Breast epithelium (tissue), 4 donors: ENCODE data around the gene PLCB3. TPM values are rescaled to one million over a fixed set of nuclear protein-coding genes. Genes with fewer than 3 reads are reported as not detected.
A peak's percentile ranks its signal among the peaks of the same experiment; 100 is the strongest.

Experiments
- DNase-seq, 2 donors: peaks; one replicate each; pipeline ENCODE4 v3.0.0-alpha.2; 2019; ENCODE audit warnings: low spot score in 2 of 2
- H3K27ac ChIP-seq, 2 donors: fragments of 200-600 bp; sonication (generic) in 1 of 2; one replicate each; pipeline ENCODE4 v1.5.1; 2016 to 2019; ENCODE audit warnings: mild to moderate bottlenecking in 1 of 2
- H3K27me3 ChIP-seq, 2 donors: fragments of 200-600 bp; sonication (generic) in 1 of 2; one replicate each; pipeline versions ENCODE4 v1.5.1 to v1.6.0; 2017 to 2019; ENCODE audit warnings: control low read depth in 1 of 2, mild to moderate bottlenecking in 1 of 2
- H3K36me3 ChIP-seq: fragments of 200-600 bp; one replicate; pipeline ENCODE4 v1.5.1; 2019
- H3K4me1 ChIP-seq, 2 donors: fragments of 200-600 bp; sonication (generic); one replicate each; pipeline ENCODE4 v1.5.1; 2016 to 2019; ENCODE audit warnings: control low read depth in 1 of 2
- H3K4me3 ChIP-seq, 3 donors: fragments of 200-600 bp; sonication (generic); 1 replicate in 2 of 3; 2 replicates in 1 of 3; pipeline ENCODE4 v1.5.1; 2016 to 2019; ENCODE audit warnings: mild to moderate bottlenecking in 3 of 3, moderate library complexity in 2 of 3
- H3K9me3 ChIP-seq, 2 donors: fragments of 200-600 bp; sonication (generic) in 1 of 2; one replicate each; pipeline ENCODE4 v1.5.1; 2016 to 2019; ENCODE audit warnings: control low read depth in 1 of 2
- POLR2A ChIP-seq: fragments of 450-650 bp; IDR thresholded peaks from one replicate; pipeline ENCODE4 v1.6.1; 2016; ENCODE audit warnings: antibody characterized with exemption, mild to moderate bottlenecking, moderate library complexity
- POLR2AphosphoS5 ChIP-seq, 3 donors: sonication (generic); formaldehyde crosslinking; IDR thresholded peaks; one replicate each; pipeline ENCODE4 v1.6.1; 2017; ENCODE audit warnings: antibody characterized with exemption in 3 of 3
- intact Hi-C: fragments of 100-400 bp; cut with DNase I; formaldehyde crosslinking; loops from one replicate; pipeline ENCODE4 v1.15.1; 2023; ENCODE audit warnings: low total_unique reads
- total RNA-seq, 3 donors: library from RNA; depleted of rRNA; stranded (reverse); fragments of >200 nt; gene quantifications; one replicate each; pipeline ENCODE4 v1.1.0, GENCODE V29; 2016
- TF ChIP-seq, protein P1 (sequence below), 3 donors: fragments of 450-650 bp; IDR thresholded peaks; one replicate each; pipeline ENCODE4 v1.5.1; 2016 to 2017; ENCODE audit warnings: antibody characterized with exemption in 3 of 3, mild to moderate bottlenecking in 3 of 3, moderate library complexity in 3 of 3

The PLCB3 gene
- total RNA-seq, 3 donors from 2014 or later = 15.5 to 20.5 (median 19.0) TPM

DNA sequence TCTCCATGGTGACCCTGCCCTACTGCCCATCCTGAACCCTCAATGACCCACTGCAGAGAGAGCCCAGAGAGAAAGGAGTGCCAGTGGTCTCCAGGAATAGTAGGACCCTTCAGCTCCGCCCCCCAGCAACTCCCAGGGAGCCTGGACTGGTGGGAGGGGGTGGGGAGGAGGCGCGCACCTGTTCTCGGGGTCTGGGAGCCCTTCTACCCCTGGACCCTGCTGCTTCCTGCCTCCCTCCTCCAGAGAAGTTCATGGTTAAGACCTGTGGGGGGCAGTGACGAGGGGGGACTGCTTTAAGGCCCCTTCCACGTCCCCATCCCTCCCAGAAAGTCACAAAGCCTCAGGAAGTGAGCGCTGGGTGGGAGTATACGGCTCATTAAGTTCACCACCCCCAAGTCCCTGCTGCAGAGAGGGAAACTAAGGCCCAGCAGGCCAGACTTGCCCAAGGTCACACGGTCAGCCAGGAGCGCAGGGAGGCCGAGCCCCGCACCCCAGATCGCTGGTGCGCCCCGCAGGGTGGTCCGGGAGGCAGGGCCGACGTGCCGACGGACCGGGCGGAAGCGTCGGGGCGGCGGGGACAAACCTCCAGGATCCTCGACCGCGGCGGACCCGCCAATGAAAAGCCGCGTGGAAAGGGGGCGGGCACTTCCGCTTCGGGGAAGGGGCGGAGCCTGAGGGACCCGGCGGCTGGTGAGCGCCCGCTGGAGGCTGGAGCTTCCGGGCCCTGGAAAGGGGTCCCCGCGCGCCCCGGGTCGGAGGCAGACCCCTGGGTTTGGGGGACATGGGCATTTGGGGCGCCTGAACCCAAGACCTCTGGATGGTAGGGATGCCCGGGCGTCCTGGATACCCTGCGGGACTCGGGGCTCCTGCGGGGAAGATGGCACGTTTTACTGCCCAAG is 25.5 kb upstream of the PLCB3 start, which contains the start of the genes NUDT22 and TRPT1:
Gene NUDT22, plus strand, starts transcription at position 667 of the 899 bp plus-strand sequence. CDS start 379 bp downstream, outside the sequence.
Gene TRPT1, minus strand, starts transcription at position 579 of the 899 bp plus-strand sequence. Its CDS starts 326 bp downstream, at position 253.
- Histone ChIP-seq H3K27ac (peak within 1 kb of the TSS; percentile 91 to 95), H3K4me1 (peaks cover 0 to 4% of the 10 kb centered on the region in 2 donors), H3K9me3 (no peaks in the 10 kb centered on the region), H3K27me3 (no peaks in the 10 kb centered on the region), H3K4me3 (peak within 1 kb of the TSS; percentile 53 to 89 (median 87)), H3K36me3 (no peaks in the 10 kb centered on the region)
- peak; percentile 59 to 84 (median 67) for TF ChIP-seq POLR2AphosphoS5 (IDR thresholded peaks at IDR 0.05)
- TF ChIP-seq POLR2A = peak; percentile 88
- TF ChIP-seq, protein P1, sequence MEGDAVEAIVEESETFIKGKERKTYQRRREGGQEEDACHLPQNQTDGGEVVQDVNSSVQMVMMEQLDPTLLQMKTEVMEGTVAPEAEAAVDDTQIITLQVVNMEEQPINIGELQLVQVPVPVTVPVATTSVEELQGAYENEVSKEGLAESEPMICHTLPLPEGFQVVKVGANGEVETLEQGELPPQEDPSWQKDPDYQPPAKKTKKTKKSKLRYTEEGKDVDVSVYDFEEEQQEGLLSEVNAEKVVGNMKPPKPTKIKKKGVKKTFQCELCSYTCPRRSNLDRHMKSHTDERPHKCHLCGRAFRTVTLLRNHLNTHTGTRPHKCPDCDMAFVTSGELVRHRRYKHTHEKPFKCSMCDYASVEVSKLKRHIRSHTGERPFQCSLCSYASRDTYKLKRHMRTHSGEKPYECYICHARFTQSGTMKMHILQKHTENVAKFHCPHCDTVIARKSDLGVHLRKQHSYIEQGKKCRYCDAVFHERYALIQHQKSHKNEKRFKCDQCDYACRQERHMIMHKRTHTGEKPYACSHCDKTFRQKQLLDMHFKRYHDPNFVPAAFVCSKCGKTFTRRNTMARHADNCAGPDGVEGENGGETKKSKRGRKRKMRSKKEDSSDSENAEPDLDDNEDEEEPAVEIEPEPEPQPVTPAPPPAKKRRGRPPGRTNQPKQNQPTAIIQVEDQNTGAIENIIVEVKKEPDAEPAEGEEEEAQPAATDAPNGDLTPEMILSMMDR (IDR thresholded peaks at IDR 0.05) = peak in 1 of 3 donors; percentile 9
- intact Hi-C loops = no loop called here
- peak; percentile 83 to 92 for DNase-seq

DNA sequence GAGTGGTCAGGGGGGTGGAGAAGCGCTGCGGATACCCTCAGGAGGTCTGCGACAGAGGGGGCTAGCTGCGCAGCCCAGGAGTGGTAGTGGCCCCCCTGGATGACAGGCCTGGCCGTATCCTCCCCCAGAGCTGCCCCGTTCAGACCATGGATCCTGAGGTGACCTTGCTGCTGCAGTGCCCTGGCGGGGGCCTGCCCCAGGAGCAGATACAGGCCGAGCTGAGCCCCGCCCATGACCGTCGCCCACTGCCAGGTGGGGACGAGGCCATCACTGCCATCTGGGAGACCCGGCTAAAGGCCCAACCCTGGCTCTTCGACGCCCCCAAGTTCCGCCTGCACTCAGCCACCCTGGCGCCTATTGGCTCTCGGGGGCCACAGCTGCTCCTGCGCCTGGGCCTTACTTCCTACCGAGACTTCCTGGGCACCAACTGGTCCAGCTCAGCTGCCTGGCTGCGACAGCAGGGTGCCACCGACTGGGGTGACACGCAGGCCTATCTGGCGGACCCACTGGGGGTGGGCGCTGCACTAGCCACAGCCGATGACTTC is 24.8 kb upstream of the PLCB3 start:
- Histone ChIP-seq H3K36me3 (no peaks in the 10 kb centered on the region), H3K27me3 (no peaks in the 10 kb centered on the region), H3K4me1 (peaks cover 0 to 4% of the 10 kb centered on the region in 2 donors), H3K9me3 (no peaks in the 10 kb centered on the region), H3K27ac (peak overlapping the region; percentile 91 to 95), H3K4me3 (peak overlapping the region; percentile 53 to 89 (median 87))
- intact Hi-C loops = no loop called here
- TF ChIP-seq POLR2AphosphoS5 (IDR thresholded peaks at IDR 0.05) (no peak), POLR2A (no peak)
- TF ChIP-seq, protein P1 (IDR thresholded peaks at IDR 0.05) = no peak
- no peak for DNase-seq

DNA sequence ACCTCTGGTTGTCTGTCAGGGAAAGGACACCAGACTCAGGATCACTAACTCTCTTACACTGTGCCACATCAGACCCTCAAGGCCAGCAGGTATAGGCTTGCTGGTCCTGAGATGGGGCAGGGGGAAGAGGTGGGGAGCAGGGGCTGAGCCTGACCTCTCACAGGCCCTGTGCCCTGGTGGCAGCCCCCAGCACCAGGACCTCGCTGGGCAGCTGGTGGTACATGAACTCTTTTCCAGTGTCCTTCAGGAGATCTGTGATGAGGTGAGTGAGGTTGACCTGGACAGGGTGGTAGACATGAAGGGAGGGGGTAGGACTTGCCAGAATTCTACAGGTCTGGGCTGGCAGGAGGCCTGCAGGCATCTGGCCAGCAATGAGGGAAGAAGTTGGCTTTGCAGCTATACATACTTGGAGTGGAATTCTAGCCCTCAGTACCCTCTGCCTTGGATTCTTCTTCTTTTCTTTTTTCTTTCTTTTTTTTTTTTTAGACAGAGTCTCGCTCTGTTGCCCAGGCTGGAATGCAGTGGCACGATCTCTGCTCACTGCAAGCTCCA is 23.8 kb upstream of the PLCB3 start:
- Histone ChIP-seq H3K36me3 (no peaks in the 10 kb centered on the region), H3K9me3 (no peaks in the 10 kb centered on the region), H3K4me3 (peak overlapping the region; percentile 53 to 89 (median 87)), H3K4me1 (peaks cover 0 to 4% of the 10 kb centered on the region in 2 donors), H3K27me3 (no peaks in the 10 kb centered on the region), H3K27ac (peak overlapping the region; percentile 91 to 95)
- no peak for TF ChIP-seq POLR2A
- TF ChIP-seq, protein P1 (IDR thresholded peaks at IDR 0.05) = no peak
- no peak for TF ChIP-seq POLR2AphosphoS5 (IDR thresholded peaks at IDR 0.05)
- DNase-seq = no peak
- intact Hi-C loops = no loop called here

DNA sequence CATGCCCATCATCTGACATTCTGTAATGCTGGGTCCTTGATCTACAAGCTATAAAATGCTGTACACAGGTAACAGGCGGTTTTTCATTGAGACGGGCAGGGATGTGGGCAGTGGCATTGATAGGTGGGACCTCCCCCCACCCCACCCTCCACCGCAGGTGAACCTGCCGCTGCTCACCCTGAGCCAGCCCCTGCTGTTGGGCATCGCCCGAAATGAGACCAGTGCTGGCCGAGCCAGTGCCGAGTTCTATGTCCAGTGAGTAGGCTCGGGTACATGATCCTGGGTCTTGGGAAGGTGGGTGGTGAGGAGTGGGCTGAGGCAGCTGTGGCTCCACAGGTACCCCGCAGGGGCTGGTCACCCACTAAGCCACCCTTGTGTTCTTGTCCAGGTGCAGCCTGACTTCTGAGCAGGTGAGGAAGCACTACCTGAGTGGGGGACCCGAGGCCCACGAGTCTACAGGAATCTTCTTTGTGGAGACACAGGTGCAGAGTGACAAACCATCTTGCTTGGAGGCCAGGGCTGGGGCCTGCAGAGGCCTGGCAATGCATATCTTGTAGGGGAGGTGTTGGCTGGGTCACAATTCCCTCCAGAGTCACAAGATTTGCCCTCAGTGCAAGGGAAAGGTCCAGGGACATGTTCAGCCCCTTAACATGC is 22.1 kb upstream of the PLCB3 start:
- H3K36me3 ChIP-seq = no peaks in the 10 kb centered on the region
- no peak for DNase-seq
- no peaks in the 10 kb centered on the region for H3K9me3 ChIP-seq
- intact Hi-C loops = no loop called here
- peaks cover 4 to 12% of the 10 kb centered on the region in 2 donors for H3K4me1 ChIP-seq
- peak overlapping the region in 2 of 3 donors; percentile 77 to 79 for H3K4me3 ChIP-seq
- no peak for TF ChIP-seq POLR2AphosphoS5 (IDR thresholded peaks at IDR 0.05)
- no peak for TF ChIP-seq POLR2A
- TF ChIP-seq, protein P1 (IDR thresholded peaks at IDR 0.05) = no peak
- H3K27ac ChIP-seq = peak overlapping the region; percentile 62 to 94
- H3K27me3 ChIP-seq = no peaks in the 10 kb centered on the region
